GM21619 (cell line): ENCODE results near the gene TIMM13.
A peak's percentile ranks its signal among the peaks of the same experiment; 100 is the strongest.
"Not testable (repeated sequence)": the region's sequence is repeated elsewhere in the genome, so short reads cannot be mapped to it uniquely, and the experiment has no call there.

Experiments used
- ATAC-seq: cut with Tn5 transposase; IDR thresholded peaks from one replicate; pipeline ENCODE4 v1.9.1; 2021; ENCODE audit not compliant: unreplicated experiment

Gene TIMM13

GRCh38 chr19:2432131-2432848 is 4.9 kb upstream of the TIMM13 start:
- ATAC-seq, result no peak

GRCh38 chr19:2431318-2432055 is 4.1 kb upstream of the TIMM13 start:
- ATAC-seq, result no peak

- no peak for ATAC-seq
Observed at GRCh38 chr19:2429917-2430535, 2.6 kb upstream of the TIMM13 start.

GRCh38 chr19:2428756-2429711 is 1.6 kb upstream of the TIMM13 start:
- ATAC-seq, result no peak

GRCh38 chr19:2428321-2428690 is 920 bp upstream of the TIMM13 start:
- ATAC-seq, result no peak

GRCh38 chr19:2426611-2427428 is 566 bp downstream of the TIMM13 start:
- ATAC-seq, result peak; percentile 9

- no peak for ATAC-seq
Observed at GRCh38 chr19:2425622-2426581, 1.5 kb downstream of the TIMM13 start.

GRCh38 chr19:2424686-2425621 is 2.4 kb downstream of the TIMM13 start:
- no peak for ATAC-seq

GRCh38 chr19:2423915-2424685 is 3.3 kb downstream of the TIMM13 start:
- ATAC-seq, result no peak

GRCh38 chr19:2423071-2423914 is 4.1 kb downstream of the TIMM13 start:
- ATAC-seq, result no peak

GRCh38 chr19:2421581-2422306 is 5.6 kb downstream of the TIMM13 start:
- ATAC-seq, result no peak

- no peak for ATAC-seq
Observed at GRCh38 chr19:2420490-2420889, 6.9 kb downstream of the TIMM13 start.

- no peak for ATAC-seq
Observed at GRCh38 chr19:2419754-2420153, 7.6 kb downstream of the TIMM13 start.

GRCh38 chr19:2417881-2418406 is 9.4 kb downstream of the TIMM13 start:
- no peak for ATAC-seq

GRCh38 chr19:2417436-2417835 is 9.9 kb downstream of the TIMM13 start:
- not testable (repeated sequence) for ATAC-seq
